ENCODE data around the gene MPRIP.
A peak's percentile ranks its signal among the peaks of the same experiment; 100 is the strongest.
"Not testable (repeated sequence)": the region's sequence is repeated elsewhere in the genome, so short reads cannot be mapped to it uniquely, and the experiment has no call there.

The MPRIP gene

GRCh38 chr17:17175340-17175739, 133.1 kb downstream of the MPRIP start:
- DNase-seq, result no peak

- DNase-seq, result no peak
Measured at GRCh38 chr17:17175917-17176316, 133.7 kb downstream of the MPRIP start.

GRCh38 chr17:17176341-17176740, 134.1 kb downstream of the MPRIP start:
- DNase-seq, result no peak

GRCh38 chr17:17177176-17177575, 134.9 kb downstream of the MPRIP start:
- DNase-seq, result no peak

GRCh38 chr17:17179371-17179827, 137.1 kb downstream of the MPRIP start:
- no peak for DNase-seq

GRCh38 chr17:17180141-17180603, 137.9 kb downstream of the MPRIP start:
- DNase-seq, result no peak

- DNase-seq, result no peak
Measured at GRCh38 chr17:17180741-17181525, 138.7 kb downstream of the MPRIP start.

- no peak for DNase-seq
Measured at GRCh38 chr17:17181666-17182597, 139.7 kb downstream of the MPRIP start.

GRCh38 chr17:17182598-17183136, 140.4 kb downstream of the MPRIP start:
- peak; percentile 9 for DNase-seq

- DNase-seq, result no peak
Measured at GRCh38 chr17:17183744-17184143, 141.5 kb downstream of the MPRIP start.

GRCh38 chr17:17184985-17185757, 142.9 kb downstream of the MPRIP start:
- not testable (repeated sequence) for DNase-seq

GRCh38 chr17:17186051-17186450, 143.8 kb downstream of the MPRIP start:
- DNase-seq, result no peak

GRCh38 chr17:17186551-17187505, 144.6 kb downstream of the MPRIP start:
- DNase-seq, result no peak

- no peak for DNase-seq
Measured at GRCh38 chr17:17188586-17188985, 146.3 kb downstream of the MPRIP start.

- DNase-seq, result no peak
Measured at GRCh38 chr17:17189559-17189958, 147.3 kb downstream of the MPRIP start.

GRCh38 chr17:17190188-17190587, 147.9 kb downstream of the MPRIP start:
- no peak for DNase-seq

GRCh38 chr17:17191346-17191792, 149.1 kb downstream of the MPRIP start:
- DNase-seq, result no peak

- no peak for DNase-seq
Measured at GRCh38 chr17:17191961-17192381, 149.7 kb downstream of the MPRIP start.

GRCh38 chr17:17195466-17195865, 153.2 kb downstream of the MPRIP start:
- not testable (repeated sequence) for DNase-seq

GRCh38 chr17:17196776-17197175, 154.5 kb downstream of the MPRIP start:
- no peak for DNase-seq

- no peak for DNase-seq
Measured at GRCh38 chr17:17198281-17198680, 156.0 kb downstream of the MPRIP start.

Data from NCI-H69 (cell line).